Activated B cell treated with CpG ODN at 0.5 μM for 24 hours (primary cell): Measurements from ENCODE around the gene CRK. TPM values are rescaled to one million over a fixed set of nuclear protein-coding genes. Genes with fewer than 3 reads are reported as not detected.

Source experiments
- ATAC-seq: fragments of 200-7000 bp; cut with Tn5 transposase; one replicate; pipeline ENCODE4 v1.10.0; 2021; ENCODE audit warnings: low read depth, mild to moderate bottlenecking, moderate library complexity
- CTCF ChIA-PET: fragments of 350-600 bp; sonication (Branson Sonifier 250); formaldehyde crosslinking; loops from one replicate; lab custom pipeline; 2021; ENCODE audit warnings: antibody characterized with exemption; lab: Charles Lee
- POLR2A ChIA-PET: fragments of 350-600 bp; sonication (Branson Sonifier 250); formaldehyde crosslinking; loops from one replicate; lab custom pipeline; 2021; ENCODE audit warnings: antibody characterized with exemption; lab: Charles Lee
- DNase-seq: peaks from one replicate; pipeline ENCODE4 v3.0.0; 2022
- H3K27ac Mint-ChIP-seq: one replicate; pipeline ENCODE4 v1.8.0; 2020; ENCODE audit warnings: mixed read lengths
- H3K27me3 Mint-ChIP-seq: one replicate; pipeline ENCODE4 v1.8.0; 2021; ENCODE audit warnings: mixed read lengths
- H3K36me3 Mint-ChIP-seq: one replicate; pipeline ENCODE4 v1.8.0; 2021; ENCODE audit warnings: low read depth, mixed read lengths
- H3K4me1 Mint-ChIP-seq: one replicate; pipeline ENCODE4 v1.8.0; 2021; ENCODE audit warnings: mixed read lengths
- H3K4me3 Mint-ChIP-seq: one replicate; pipeline ENCODE4 v1.8.0; 2020; ENCODE audit warnings: mild to moderate bottlenecking, mixed read lengths
- H3K9me3 Mint-ChIP-seq: one replicate; pipeline ENCODE4 v1.8.0; 2020; ENCODE audit warnings: mixed read lengths
- intact Hi-C: fragments of 100-400 bp; cut with micrococcal nuclease; formaldehyde crosslinking; loops from one replicate; pipeline ENCODE4 v1.15.1; 2024
- total RNA-seq: library from RNA; stranded (reverse); gene quantifications from 2 replicates; pipeline ENCODE4 v1.2.3, GENCODE V29; 2022
- TF ChIP-seq, protein P1 (sequence below): fragments of 200-600 bp; IDR thresholded peaks from one replicate; pipeline ENCODE4 v1.8.0; 2022; ENCODE audit warnings: antibody characterized with exemption, mild to moderate bottlenecking

CRK gene
- total RNA-seq, 1 donor from 2014 or later = 29.1 TPM

DNA sequence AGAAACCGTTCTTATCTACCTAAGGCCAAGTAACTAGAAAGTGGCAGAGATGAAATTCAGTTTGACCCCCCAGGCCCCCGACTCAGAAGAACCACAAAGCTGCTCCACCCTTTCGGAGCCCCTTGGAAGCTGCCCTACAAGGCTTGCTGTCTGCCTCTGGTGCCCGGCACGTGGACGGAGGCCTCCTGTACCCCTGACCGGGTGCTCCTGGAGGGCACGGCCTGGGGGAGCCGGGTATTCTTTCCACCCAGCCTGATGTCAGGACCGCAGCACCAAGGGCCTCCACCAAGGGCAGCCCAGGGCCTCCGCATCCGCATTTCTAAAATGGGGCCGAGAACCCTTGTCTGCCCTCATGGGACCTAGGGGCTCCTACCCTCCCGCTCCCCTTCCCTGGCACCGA, 15.5 kb upstream of the CRK start:
- ChIA-PET POLR2A (interaction anchor here (0.7 to 1.2 kb wide), 3 partner anchors 13 to 462 kb away, joined by 3 to 5 read pairs (median 3); no protein-coding TSS in a partner anchor), CTCF (no interaction called here)
- H3K4me3 Mint-ChIP-seq = no peak overlapping the region
- H3K4me1 Mint-ChIP-seq = peaks cover 47% of the 10 kb centered on the region
- H3K36me3 Mint-ChIP-seq = peaks cover 66% of the 10 kb centered on the region
- no peaks in the 10 kb centered on the region for H3K9me3 Mint-ChIP-seq
- H3K27me3 Mint-ChIP-seq = no peaks in the 10 kb centered on the region
- intact Hi-C loops = loop anchor here (5.0 kb wide), 1 partner anchor 104 kb away; no protein-coding TSS in a partner anchor
- no peak for ATAC-seq
- TF ChIP-seq, protein P1, sequence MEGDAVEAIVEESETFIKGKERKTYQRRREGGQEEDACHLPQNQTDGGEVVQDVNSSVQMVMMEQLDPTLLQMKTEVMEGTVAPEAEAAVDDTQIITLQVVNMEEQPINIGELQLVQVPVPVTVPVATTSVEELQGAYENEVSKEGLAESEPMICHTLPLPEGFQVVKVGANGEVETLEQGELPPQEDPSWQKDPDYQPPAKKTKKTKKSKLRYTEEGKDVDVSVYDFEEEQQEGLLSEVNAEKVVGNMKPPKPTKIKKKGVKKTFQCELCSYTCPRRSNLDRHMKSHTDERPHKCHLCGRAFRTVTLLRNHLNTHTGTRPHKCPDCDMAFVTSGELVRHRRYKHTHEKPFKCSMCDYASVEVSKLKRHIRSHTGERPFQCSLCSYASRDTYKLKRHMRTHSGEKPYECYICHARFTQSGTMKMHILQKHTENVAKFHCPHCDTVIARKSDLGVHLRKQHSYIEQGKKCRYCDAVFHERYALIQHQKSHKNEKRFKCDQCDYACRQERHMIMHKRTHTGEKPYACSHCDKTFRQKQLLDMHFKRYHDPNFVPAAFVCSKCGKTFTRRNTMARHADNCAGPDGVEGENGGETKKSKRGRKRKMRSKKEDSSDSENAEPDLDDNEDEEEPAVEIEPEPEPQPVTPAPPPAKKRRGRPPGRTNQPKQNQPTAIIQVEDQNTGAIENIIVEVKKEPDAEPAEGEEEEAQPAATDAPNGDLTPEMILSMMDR = no peak
- DNase-seq = no peak
- H3K27ac Mint-ChIP-seq = no peak overlapping the region

DNA sequence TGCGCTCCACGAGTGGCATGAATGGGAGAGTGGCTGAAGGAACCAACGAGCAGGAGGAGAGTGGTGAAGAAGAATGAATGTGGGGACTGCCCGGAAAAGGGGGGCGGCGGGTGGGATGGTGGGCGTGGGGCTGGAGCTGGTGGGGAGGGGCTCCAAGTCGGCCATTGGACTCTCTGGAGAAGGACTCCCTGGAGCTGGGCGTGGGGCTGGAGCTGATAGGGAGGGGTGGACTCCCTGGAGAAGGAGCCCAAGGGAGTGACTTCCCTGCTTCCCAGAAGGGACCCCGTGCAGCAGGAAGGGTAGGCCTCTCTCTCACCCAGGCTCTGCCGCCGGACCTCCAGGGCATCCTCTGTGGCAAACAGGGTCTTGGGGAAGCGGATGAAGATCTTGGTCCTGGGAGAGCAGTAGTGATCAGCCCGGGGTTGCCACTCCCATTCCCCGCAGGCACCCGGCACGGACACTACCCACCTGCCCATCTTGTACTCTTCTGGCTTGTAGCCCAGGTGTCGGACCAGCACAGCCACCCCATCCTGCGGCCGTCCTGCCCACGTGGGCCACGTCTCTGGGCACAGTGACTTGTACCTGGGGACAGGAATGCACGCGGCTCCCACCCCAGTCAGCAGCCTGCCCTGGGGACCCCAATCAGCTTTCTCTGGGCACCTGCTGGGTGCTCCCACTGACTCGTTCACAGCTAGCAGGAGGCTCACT, 14.9 kb upstream of the CRK start:
- peaks cover 43% of the 10 kb centered on the region for H3K4me1 Mint-ChIP-seq
- DNase-seq (no peak), ATAC-seq (no peak)
- ChIA-PET POLR2A (interaction anchor here (0.6 to 1.2 kb wide), 4 partner anchors 14 to 462 kb away, joined by 3 to 5 read pairs (median 4); no protein-coding TSS in a partner anchor), CTCF (no interaction called here)
- no peak overlapping the region for H3K27ac Mint-ChIP-seq
- peaks cover 67% of the 10 kb centered on the region for H3K36me3 Mint-ChIP-seq
- TF ChIP-seq, protein P1 = no peak
- H3K9me3 Mint-ChIP-seq = no peaks in the 10 kb centered on the region
- H3K27me3 Mint-ChIP-seq = no peaks in the 10 kb centered on the region
- H3K4me3 Mint-ChIP-seq = no peak overlapping the region
- intact Hi-C loops = loop anchor here (5.0 kb wide), 1 partner anchor 104 kb away; no protein-coding TSS in a partner anchor

DNA sequence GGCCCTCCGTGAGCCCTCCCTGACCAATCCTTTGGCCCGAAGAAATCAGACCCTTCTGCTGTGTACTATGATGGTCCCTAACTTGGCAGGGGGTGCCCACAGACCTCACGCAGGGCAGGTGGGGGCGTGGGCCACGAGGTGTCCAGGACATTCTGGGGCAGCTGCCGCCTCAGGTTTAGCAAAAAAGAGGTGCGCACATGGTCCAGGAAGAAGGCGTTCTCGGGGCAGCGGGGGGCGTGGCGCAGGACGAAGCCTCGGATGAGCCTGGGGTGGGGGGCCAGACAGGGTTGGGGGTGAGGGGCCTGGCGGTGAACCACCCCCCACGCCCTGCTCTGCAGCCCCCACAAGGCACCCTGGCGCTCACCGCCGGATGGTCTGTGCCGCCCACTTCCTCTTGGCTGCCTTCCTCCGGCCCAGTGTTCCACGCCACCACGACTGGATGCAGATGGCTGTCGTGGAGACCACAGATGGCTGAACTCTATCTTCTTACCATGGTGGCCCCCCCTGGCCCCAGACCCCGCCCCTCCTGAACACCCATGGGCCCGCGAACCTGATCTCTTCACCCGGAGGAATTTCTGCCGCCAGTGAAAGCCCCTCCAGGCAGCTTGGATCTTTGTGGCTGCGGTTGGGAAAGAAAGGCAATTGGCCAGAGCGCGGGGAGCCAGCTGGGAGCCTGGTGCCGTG, 14.2 kb upstream of the CRK start:
- Mint-ChIP-seq H3K4me1 (peaks cover 36% of the 10 kb centered on the region), H3K27ac (no peak overlapping the region), H3K4me3 (no peak overlapping the region), H3K36me3 (peaks cover 66% of the 10 kb centered on the region), H3K9me3 (no peaks in the 10 kb centered on the region), H3K27me3 (no peaks in the 10 kb centered on the region)
- intact Hi-C loops = loop anchor here (5.0 kb wide), 1 partner anchor 103 kb away; no protein-coding TSS in a partner anchor
- TF ChIP-seq, protein P1 = no peak
- CTCF ChIA-PET = no interaction called here
- DNase-seq (no peak), ATAC-seq (no peak)
- POLR2A ChIA-PET = interaction anchor here (0.6 kb wide), 1 partner anchor 71 kb away, joined by 3 read pairs; no protein-coding TSS in a partner anchor

DNA sequence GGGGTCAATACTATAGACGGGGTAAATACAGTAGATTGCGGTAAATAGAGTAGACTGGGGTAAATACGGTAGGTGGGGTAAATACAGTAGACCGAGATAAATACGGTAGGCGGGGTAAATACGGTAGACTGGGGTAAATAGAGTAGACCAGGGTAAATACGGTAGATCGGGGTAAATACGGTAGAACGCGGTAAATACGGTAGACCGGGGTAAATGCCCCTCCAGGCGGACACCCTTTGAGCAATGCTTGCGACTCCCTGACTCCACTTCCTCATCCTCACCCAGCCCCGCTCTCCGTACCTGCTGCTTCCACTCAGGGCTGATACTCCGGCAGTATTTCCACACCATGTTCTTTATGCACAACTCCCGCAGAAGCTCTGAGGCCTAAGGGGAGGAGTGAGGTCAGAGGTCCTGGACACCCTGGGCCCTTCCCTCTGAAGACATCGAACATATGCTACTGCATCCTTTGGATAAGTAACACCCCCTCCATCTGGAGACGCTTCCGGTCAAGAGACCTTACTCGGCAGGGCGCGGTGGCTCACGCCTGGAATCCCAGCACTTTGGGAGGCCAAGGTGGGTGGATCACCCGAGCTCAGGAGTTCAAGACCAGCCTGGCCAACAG, 13.3 kb upstream of the CRK start:
- Mint-ChIP-seq H3K9me3 (no peaks in the 10 kb centered on the region), H3K27me3 (no peaks in the 10 kb centered on the region), H3K36me3 (peaks cover 68% of the 10 kb centered on the region), H3K4me3 (no peak overlapping the region), H3K27ac (no peak overlapping the region), H3K4me1 (peaks cover 27% of the 10 kb centered on the region)
- DNase-seq (no peak), ATAC-seq (no peak)
- ChIA-PET CTCF (no interaction called here), POLR2A (interaction anchor here (0.6 kb wide), 1 partner anchor 70 kb away, joined by 3 read pairs; no protein-coding TSS in a partner anchor)
- intact Hi-C loops = no loop called here
- TF ChIP-seq, protein P1 = no peak
